T-helper 1 cell treated with Interleukin-12 subunit alpha and Interleukin-12 subunit beta and Interleukin-4 antibody, amounts not matched to agents 30 ng/mL and 1 ng/mL, for 36 hours (primary cell): ENCODE results near the gene EEF1AKMT2. TPM values are rescaled to one million over a fixed set of nuclear protein-coding genes. Genes with fewer than 3 reads are reported as not detected.
"Not testable (repeated sequence)": the region's sequence is repeated elsewhere in the genome, so short reads cannot be mapped to it uniquely, and the experiment has no call there.

Experiments
- intact Hi-C: fragments of 100-400 bp; cut with micrococcal nuclease; formaldehyde crosslinking; loops from one replicate; pipeline ENCODE4 v1.15.1; 2024
- total RNA-seq: library from RNA; stranded (reverse); gene quantifications from 2 replicates; pipeline ENCODE4 v1.2.3, GENCODE V29; 2022

Gene EEF1AKMT2
- 21.0 and 21.6 TPM in 2 replicates for total RNA-seq

- intact Hi-C loops, result loop anchor here (1.0 to 5.0 kb wide), 10 partner anchors 10 to 373 kb away; partner anchors contain the start of genes ABRAXAS2, FAM53B, LHPP and OAT
These were observed at the start of gene EEF1AKMT2 for GRCh38 chr10:124791547-124792348. EEF1AKMT2 (minus strand) TSS chr10:124791887; CDS start chr10:124791833, 54 bp downstream.

- intact Hi-C loops, result no loop called here
These were observed 46.0 kb upstream of the EEF1AKMT2 start for GRCh38 chr10:124837687-124838086.

DNA sequence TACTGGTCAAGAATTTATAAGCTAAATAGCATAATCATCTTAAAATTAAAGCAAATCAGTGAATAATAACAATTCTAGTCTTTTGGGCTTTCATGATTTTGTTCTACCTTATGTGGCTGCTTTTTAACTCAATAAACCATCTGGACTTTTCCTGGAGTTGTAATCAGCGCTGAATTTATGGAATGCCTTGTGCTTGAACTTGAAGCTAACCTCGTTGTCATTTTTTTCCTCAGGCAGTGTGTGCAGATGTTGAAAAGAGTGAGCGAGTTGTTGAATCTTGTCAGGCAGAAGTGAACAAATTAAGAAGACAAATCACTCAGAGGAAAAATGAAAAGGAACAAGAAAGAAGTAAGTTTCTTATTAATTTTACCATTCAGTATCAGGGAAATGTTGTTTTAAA lies 39.4 kb upstream of the EEF1AKMT2 start:
- intact Hi-C loops, result no loop called here

GRCh38 chr10:124830445-124830844 lies 38.8 kb upstream of the EEF1AKMT2 start:
- intact Hi-C loops, result no loop called here

DNA sequence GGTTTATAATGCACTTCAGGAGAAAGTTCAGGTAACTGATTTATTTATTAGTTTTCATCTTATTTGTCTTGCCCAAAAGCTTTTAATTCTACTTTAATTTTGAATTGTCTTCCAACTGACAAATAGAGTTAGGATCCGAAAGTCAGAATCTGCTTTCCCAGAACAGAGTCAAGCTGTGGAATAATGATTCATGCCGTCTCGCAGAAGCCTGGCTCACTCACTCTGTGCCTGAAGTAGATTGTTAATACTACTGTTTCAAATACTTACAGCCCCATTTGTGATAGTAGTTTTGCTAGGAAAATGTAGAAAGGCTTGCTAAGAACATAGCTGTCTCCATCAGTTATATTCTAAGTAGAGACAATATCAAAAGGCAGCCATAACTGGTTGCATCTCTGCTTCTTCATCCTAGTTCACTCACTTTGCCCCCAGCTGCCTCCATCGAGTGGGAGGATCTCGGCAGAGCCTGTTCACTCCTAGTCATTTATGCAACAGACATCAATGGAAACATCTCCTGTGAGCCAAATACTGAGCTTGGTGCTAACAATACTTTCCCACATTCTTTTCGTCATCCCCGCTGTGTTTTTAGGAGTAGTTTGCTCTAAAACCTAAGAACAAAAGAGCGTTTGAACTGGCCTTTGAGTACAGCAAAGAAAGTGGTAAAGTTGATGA lies 37.9 kb upstream of the EEF1AKMT2 start:
- intact Hi-C loops, result no loop called here

DNA sequence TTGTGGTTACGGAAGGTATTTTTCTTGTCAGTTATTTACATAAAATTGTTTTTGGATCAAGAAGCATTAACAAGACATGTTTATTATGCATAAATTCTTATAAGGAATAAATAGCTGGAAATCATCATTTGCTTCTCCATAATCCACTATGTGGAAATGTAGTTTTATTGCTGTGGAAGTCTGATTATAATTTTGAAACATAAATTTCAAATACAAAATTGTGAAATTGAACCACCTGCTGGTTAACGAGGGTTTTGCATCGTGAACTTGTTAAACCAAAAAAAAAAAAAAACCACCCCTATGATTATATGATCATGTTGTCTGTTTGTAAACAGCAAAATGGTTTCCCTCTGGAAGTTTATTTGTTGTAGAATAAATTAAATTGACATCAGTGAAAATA lies 35.8 kb upstream of the EEF1AKMT2 start:
- intact Hi-C loops, result loop anchor here (1.0 kb wide), 4 partner anchors 35 to 297 kb away; no protein-coding TSS in a partner anchor

DNA sequence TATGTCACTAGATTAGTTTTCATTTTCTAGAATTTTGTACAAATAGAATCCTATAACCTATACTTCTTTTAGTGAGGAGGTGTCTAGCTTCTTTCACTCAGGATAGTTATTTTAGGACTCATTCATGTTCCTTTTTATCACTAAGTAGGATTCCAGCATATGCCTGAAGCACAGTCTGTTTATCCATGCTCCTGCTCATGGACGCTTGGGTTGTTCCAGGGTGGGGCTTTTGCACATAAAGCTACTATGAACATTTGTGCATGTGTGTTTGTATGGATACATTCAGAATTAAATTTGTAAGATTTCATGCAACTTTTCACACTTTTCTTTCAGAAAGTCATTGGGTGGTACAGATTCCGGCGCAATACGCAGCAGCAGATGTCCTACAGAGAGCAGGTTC lies 34.6 kb upstream of the EEF1AKMT2 start:
- intact Hi-C loops, result no loop called here

DNA sequence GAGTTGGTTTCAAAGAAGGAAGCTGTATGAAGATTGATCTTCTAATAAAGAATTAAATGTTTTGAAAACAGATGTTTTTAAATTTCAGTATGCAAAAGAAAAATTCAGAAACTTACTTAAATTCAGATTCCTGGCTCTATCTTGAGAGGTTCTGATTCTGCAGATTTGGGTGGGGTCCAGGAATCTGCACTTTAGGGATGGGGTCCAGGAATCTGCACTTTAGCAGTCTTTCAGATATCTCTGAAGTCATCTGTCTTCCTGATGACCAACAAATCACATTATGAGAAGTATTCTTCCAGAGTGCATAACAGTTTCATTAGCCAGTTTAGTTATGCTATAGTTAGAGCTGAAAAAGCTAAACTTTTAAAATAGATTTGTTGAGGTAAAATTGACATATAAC lies 34.0 kb upstream of the EEF1AKMT2 start:
- intact Hi-C loops, result no loop called here

DNA sequence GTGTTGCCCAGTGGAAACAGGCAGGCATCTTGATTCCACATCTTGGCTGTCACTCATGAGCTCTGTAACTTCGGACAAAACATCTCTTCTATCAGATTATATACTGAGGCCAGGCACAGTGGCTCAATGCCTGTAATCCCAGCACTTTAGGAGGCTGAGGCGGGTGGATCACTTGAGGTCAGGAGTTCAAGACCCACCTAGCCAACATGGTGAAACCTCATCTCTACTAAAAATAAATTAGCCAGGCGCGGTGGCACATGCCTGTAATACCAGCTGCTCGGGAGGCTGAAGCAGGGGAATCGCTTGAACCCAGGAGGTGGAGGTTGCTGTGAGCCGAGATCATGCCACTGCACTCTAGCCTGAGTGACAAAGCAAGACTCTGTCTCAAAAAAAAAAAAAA lies 33.2 kb upstream of the EEF1AKMT2 start:
- intact Hi-C loops, result not testable (repeated sequence)

DNA sequence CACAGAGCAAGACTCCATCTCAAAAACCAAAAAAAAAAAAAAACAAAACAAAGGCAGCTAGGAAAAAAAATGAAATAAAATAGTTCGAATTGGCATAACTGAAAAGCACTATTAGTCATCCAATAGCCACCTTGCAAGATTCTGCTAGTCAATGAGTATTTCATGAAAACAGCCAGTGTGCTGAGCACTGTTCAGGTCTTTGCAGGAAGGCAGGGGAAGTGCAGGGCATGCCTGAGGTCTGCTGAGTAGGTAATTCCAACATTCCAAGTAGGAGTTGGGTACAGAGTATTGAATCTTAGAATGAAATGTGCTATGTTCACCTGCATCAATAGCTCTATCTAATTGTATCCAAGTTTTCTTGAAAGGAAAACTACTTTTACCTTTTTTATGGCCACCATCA lies 32.8 kb upstream of the EEF1AKMT2 start:
- intact Hi-C loops, result no loop called here

- intact Hi-C loops, result no loop called here
These were observed 29.8 kb upstream of the EEF1AKMT2 start for GRCh38 chr10:124821520-124821919.

DNA sequence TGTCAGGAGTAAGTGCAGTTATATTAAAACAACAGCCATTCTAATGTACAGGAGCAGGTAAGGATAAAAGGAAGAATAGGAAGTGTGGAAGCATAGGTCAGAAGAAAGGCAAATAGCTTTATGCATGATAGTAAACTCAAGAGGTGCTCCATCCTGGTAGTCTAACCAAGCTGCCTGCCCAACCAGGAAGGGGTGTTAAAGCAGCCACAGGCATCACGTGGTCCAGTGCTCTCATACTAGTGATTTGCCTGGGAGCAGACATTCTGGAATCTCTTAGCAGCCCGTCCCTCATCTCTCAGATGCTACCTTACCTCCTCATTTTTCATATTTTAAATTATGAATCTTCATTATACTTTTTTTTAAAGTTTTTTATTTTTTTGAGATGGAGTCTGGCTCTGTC lies 28.4 kb upstream of the EEF1AKMT2 start:
- intact Hi-C loops, result no loop called here

DNA sequence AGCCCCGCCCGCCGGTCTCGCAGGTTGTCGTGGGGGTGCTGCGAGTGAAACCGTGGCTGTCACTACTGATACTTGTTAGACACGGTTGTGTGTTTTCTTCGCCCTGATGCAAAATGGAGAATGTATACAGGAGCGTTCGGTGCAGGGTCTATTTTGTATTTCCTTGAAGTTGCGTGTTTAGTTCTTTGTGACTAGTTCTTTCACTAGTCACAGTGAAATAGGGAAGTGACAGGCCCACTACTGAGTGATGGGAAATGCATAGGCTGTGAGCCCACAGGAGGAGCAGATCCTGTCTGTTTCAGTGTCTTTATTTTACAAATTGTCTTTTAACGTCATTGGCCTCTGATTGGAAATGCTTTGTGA lies 10.6 kb upstream of the EEF1AKMT2 start:
- intact Hi-C loops, result loop anchor here (1.0 to 5.0 kb wide), 3 partner anchors 341 to 1794 kb away; partner anchors contain the start of genes BCCIP, IKZF5, LHPP and UROS

- intact Hi-C loops, result no loop called here
These were observed 7.5 kb upstream of the EEF1AKMT2 start for GRCh38 chr10:124799211-124799610.

DNA sequence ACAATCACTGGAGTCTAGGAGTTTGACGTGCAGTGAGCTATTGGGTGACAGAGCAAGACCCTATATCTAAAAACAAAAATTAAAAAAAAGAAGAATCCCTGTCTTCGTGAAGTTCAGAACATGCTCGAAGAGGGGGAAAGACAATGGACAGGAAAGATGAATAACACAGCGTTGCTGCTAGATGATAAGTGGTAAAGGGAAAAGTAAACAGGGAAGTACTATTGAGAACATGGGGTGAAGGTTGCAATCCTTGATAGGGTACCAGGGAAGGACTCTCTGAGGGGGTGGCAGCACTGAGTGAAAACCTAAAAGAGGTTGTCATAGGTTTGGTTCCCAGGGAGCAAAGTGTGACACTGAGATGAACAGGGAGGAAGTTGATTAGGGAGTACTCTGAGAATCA lies 7.1 kb upstream of the EEF1AKMT2 start:
- intact Hi-C loops, result no loop called here

DNA sequence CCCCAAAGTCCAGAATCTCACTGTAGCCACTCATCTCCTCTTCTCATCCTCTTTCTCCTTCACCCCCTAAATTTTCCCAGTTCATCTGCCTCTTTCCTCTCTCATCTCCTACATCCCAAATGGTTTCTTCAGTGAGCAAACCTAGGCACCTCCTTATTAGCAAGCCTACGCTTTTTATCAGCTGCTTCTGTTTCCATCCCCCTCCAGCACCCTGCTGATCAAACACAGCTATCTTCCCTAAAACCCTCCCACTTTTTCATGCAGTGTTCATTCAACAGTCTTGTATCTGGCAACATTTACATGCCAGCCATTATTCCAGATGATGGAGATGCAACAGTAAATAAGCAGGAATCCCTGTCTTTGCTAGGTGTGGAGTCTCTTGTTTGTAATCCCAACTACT lies 6.7 kb upstream of the EEF1AKMT2 start:
- intact Hi-C loops, result no loop called here

GRCh38 chr10:124792998-124793352 lies 1.3 kb upstream of the EEF1AKMT2 start:
- intact Hi-C loops, result loop anchor here (1.0 to 5.0 kb wide), 4 partner anchors 34 to 374 kb away; partner anchors contain the start of gene OAT

GRCh38 chr10:124782900-124783299 lies 8.8 kb downstream of the EEF1AKMT2 start:
- intact Hi-C loops, result not testable (repeated sequence)

DNA sequence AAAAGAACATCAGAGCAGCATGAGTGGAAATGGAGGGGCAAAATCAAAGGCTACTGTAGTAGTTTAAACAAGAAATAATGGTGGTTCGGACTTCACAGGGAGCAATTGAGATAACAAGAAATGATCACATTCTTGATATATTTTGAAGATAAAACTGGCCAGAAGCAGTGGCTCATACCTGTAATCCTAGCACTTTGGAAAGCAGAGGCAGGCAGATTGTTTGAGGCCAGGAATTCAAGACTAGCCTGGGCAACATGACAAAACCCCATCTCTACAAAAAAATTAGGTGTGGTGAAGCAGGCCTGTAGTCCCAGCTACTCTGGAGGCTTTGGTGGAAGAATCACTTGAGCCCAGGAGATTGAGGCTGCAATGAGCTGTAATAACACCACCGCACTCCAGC lies 22.9 kb downstream of the EEF1AKMT2 start:
- intact Hi-C loops, result no loop called here

DNA sequence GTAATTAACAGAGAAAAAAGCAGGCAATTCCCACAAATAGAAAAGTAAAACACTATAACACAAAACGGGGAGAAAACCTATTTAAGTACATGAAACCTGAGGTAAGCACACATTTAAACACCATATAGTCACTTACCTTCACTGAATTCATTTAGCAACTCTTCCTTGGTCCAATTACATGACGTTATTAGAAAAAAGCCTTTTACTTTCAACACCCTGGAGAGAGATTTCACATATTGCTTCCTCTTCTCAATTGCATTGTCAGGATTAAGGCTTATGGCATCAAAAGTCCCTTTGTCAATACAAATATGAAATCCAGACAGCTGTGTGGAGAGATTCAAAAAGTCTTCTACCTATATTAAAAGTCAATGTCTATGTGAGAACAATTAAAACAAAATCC lies 26.4 kb downstream of the EEF1AKMT2 start:
- intact Hi-C loops, result no loop called here

- intact Hi-C loops, result no loop called here
These were observed 28.4 kb downstream of the EEF1AKMT2 start for GRCh38 chr10:124763267-124763666.

DNA sequence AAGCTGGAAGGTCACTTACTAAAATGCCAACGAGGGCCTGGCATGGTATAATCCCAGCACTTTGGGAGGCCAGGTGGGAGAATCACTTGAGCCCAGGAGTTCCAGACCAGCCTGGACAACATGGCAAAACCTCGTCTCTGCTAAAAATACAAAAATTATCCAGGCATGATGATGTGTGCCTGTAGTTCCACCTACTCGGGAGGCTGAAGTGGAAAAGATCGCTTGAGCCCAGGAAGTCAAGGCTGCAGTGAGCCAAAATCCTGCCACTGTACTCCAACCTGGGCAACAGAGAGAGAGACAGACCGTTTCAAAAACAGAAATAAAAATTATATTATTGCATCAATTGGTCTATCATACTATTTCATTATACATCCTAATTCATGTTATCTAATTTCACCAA lies 29.4 kb downstream of the EEF1AKMT2 start:
- intact Hi-C loops, result no loop called here
